Fibroblast of villous mesenchyme (primary cell): ENCODE data around the gene RSPH1. TPM values are rescaled to one million over a fixed set of nuclear protein-coding genes. Genes with fewer than 3 reads are reported as not detected.
A peak's percentile ranks its signal among the peaks of the same experiment; 100 is the strongest.

ENCODE experiments used
- DNase-seq: peaks from one replicate; pipeline ENCODE4 v3.0.0-alpha.2; 2010; ENCODE audit warnings: low read depth
- H3K4me3 ChIP-seq: 2 replicates; pipeline ENCODE4 v1.5.1; 2011; ENCODE audit warnings: low read depth, mild to moderate bottlenecking, low read length
- total RNA-seq: library from RNA; depleted of rRNA; stranded (reverse); fragments of >200 nt; gene quantifications from 2 replicates; pipeline ENCODE4 v1.2.3, GENCODE V29; 2012
- TF ChIP-seq, protein P1 (sequence below): IDR thresholded peaks from 2 replicates; pipeline ENCODE4 v1.5.1; 2012; ENCODE audit warnings: low read depth, mild to moderate bottlenecking, low read length; ENCODE audit not compliant: insufficient read depth

RSPH1 gene
- total RNA-seq, 1 donor: not detected

DNA sequence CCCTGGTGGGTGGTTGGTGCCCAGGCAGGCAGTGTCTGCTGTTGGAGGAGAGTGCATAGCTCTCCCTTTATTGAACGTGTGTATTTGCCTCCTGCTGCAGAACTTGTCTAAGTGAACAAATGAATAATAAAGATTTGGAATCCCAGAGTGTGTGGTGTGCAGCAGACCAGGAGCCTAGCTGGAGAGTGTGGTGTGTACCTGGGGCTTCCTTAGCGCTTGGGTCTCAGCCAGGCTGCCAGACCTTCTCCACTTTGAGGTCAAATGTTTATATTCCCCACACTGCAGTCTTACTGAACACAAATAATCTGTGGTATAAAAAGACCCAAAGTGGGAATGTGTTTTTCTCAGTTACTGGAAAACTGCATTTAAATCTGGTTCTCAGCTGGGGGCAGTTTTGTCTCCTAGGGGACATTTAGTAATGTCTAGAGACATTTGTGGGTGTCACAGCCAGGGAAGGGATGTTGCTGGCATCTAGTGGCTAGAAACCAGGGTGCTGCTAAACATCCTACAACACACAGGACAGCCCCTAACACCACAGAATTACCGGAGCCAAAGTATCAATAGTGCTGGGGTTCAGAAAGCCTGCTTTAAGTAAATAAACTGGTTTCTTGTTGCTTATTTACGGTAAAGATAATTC lies 41.2 kb upstream of the RSPH1 start:
- TF ChIP-seq, protein P1, sequence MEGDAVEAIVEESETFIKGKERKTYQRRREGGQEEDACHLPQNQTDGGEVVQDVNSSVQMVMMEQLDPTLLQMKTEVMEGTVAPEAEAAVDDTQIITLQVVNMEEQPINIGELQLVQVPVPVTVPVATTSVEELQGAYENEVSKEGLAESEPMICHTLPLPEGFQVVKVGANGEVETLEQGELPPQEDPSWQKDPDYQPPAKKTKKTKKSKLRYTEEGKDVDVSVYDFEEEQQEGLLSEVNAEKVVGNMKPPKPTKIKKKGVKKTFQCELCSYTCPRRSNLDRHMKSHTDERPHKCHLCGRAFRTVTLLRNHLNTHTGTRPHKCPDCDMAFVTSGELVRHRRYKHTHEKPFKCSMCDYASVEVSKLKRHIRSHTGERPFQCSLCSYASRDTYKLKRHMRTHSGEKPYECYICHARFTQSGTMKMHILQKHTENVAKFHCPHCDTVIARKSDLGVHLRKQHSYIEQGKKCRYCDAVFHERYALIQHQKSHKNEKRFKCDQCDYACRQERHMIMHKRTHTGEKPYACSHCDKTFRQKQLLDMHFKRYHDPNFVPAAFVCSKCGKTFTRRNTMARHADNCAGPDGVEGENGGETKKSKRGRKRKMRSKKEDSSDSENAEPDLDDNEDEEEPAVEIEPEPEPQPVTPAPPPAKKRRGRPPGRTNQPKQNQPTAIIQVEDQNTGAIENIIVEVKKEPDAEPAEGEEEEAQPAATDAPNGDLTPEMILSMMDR: peak; percentile 41
- peak; percentile 18 for DNase-seq
- no peak overlapping the region for H3K4me3 ChIP-seq

DNA sequence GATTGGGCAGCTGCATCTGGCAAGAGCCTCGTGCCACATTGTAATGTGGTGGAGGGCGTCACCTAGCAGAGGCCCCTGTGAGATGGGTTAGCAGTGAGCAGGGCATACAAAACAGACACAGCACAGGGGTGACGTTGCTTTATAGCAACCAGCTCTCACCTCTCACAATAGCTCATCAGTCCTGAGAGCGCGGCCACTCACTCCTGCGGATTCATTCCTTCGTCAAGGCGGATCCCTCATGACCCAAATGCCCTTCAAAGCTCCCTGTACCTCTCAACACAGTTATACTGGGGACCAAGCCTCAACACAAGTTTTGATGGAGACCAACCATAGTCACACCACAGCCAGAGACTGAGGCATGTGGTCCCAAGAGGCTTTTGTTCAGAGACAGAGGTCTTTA lies 40.6 kb upstream of the RSPH1 start:
- DNase-seq: no peak
- no peak overlapping the region for H3K4me3 ChIP-seq
- TF ChIP-seq, protein P1: no peak

DNA sequence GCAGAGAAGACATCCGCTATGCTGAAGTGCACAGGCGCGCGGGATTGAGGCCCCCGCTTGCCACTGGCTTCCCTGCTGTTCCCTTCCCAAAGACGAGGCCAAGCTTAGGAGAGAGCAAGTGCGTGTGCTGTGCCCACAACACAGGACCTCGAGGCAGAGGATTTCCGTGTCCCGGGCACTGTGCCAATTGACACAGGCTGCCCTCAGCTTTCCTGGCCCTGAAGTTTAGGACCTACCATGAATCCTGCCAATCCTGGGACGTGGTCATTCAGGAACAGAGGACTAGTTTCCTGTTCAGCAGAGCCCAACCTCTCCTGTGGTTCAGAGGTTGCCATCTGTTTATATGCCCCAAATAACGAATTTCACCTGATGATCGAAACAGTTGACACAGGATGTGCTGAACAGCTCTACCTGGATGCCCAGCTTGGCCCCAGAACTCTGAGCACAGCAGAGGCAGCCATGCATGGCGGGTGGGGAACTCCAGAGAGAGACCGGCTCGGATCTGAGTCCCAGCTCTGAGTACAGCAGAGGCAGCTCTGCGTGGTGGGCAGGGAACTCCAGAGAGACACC lies 39.7 kb upstream of the RSPH1 start:
- no peak for DNase-seq
- TF ChIP-seq, protein P1: no peak
- no peak overlapping the region for H3K4me3 ChIP-seq

DNA sequence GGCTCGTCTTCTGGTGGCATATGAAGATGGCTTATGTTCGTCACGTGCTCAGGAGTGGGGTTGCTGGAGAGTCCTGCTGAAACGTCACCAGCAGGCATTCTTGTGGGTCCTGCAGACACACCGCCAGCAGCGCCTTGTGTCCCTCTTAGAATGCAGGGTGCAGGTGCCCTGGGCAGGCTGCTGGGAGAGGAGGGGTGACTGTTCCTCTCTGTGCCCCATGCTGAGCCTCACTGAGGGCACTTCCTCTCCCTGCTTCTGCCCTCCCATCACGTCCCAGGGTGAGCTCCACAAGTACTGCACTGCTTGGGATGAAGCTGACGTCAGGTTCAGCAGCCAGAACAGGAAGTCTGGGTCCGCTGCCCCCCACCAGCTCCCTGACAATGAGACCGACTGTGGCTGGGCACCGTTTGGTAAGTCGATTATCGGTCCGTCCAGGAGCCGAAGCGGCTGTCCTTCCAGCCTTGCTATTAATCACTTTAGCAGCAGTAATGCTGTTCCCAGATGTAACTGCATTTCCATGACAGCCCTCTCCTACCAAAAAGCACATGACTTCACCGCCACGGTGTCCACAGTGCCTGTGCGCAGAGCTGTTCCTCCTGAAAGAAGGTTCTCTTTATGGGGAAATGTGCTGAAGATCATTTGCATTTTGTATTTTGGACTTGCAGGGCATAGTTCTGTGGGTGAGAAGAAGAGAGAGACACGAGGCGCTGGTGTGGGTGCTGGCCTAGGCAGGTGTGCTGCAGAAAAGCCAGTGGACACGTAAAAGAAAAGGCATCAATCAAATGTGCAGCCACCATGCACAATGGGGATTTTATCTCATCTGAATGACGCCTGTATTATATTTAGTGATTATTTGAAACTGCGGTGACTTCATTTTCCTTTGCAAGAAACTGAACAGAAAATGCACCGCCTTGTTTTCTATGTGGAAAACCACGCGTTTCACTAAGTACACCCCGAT lies 38.7 kb upstream of the RSPH1 start:
- no peak overlapping the region for H3K4me3 ChIP-seq
- DNase-seq: no peak
- TF ChIP-seq, protein P1: no peak

DNA sequence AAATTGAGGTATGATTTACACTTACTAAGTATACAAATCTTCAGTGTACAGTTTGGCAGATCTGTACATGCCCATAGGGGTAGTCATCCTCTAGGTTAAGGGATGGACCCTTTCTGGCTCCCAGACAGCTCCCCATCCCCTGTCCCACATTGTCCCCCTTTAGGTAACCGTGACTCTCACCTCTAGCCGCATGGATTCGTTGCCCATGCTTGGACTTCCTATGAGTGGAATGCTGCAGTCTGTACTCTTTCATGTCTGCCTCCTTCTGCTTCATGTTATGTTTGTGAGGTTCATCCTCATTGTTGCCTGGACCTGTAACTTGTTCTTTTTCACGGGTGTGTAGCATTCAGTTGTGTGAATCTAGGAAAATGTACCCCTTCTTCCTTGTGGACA lies 37.9 kb upstream of the RSPH1 start:
- no peak overlapping the region for H3K4me3 ChIP-seq
- TF ChIP-seq, protein P1: no peak
- no peak for DNase-seq

DNA sequence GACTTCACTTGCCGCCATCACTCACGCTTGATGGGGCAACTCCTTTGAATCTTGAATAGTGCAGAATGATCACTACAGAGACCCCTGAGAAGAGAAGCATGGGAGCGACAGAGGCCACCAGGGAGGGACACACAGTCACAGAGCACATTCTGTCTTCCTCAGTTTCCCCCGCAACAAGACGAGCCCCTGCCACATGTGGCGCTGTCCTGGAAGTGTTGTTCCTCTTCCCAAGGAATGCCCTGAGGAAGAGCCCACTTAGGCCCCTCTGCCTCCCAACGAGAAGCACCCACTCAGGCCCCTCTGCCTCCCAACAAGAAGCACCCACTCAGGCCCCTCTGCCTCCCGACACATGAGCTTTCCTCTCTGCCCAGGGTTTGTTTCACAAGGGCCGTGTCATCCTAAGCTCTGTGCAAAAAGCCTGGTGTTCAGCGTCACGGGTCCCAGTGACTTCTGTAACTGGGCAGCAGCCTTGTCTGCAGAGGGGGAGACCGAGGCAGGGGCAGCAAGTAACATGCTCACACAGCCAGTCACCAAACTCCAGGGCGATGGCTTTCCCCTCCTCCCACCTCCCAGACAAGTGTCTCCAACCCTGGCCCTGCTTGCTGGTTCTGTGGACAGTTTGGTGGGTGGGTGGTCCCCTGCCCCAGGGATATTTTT lies 37.4 kb upstream of the RSPH1 start:
- DNase-seq: no peak
- H3K4me3 ChIP-seq: no peak overlapping the region
- TF ChIP-seq, protein P1: no peak
